GM21619 (cell line): ENCODE measurements around the gene MEGF6.

ENCODE experiments used
- ATAC-seq: cut with Tn5 transposase; IDR thresholded peaks from one replicate; pipeline ENCODE4 v1.9.1; 2021; ENCODE audit not compliant: unreplicated experiment

The MEGF6 gene

GRCh38 chr1:3475839-3476573 is 135.3 kb downstream of the MEGF6 start:
- ATAC-seq: no peak

GRCh38 chr1:3474421-3474820 is 136.9 kb downstream of the MEGF6 start:
- no peak for ATAC-seq

DNA sequence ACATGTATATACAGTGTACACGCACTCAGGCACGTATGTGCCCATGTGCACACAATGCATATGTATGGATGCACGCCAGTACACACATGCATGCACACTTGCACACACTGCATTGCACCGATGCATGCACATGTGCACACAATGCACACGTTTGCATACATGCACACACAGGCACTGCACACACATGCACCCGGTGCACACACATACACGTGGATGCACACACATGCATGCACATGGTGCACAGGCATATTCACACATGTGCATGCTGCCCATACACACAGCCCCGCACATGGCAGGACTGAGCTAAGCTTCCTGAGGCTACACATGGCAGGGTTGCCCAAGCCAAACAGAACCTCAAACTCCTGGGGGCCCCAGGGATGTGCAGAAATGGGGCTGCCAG is 137.3 kb downstream of the MEGF6 start:
- no peak for ATAC-seq

- ATAC-seq: no peak
These were observed 137.9 kb downstream of the MEGF6 start for GRCh38 chr1:3473381-3473844.

DNA sequence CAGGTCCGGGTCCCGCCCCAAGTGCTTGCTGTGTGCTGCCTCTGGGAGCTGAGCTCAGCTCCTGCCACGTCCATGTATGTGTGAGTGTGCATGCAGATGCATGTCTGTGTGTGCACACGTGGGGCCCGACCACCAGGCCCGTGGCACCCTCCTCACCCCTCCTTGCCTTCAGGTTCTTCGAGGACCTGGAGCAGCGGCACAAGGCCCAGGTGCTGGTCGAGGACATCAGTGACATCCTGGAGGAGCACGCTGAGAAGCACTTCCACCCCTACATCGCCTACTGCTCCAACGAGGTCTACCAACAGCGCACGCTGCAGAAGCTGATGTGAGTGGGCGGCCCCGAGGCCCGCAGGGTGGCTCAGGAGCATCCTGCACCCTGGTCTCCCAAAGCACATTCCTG is 138.4 kb downstream of the MEGF6 start:
- ATAC-seq: no peak

DNA sequence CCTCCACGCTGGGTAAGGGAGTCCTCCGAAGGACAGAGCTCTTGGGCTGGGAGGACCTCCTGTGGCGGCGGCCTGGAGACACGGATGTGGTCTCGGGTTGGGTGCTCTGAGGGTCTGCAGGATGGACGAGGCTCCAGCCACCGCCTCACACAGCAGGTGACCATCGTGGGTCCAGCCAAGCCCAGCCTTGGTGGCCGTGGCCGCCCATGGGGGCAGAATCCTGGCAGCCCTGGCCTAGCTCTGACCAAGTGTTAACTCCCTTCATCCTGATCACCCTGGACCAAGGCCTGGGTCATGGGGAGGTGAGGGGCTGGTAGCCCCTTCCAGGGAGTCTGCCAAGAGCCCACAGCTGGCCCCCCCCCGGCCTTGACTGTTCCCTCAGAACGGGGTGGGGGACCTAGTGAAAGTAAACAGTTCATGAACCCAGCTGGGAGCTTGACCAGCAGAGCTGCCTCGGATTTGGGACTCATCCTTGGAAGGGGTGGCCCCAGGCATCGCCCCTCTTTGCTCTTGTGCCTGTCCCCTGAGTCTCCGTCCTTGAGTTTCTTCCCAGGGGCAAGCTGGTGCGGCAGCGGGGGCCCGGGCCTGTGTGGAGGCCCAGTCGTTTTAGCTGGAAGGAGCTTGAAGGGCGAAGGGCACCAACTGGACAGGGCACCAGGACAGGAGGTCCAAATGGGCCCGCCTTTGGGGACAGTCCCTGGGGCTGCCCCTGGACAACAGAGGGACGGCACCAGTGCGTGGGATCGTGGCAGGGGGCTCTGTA is 139.0 kb downstream of the MEGF6 start:
- no peak for ATAC-seq

GRCh38 chr1:3471356-3472087 is 139.8 kb downstream of the MEGF6 start:
- ATAC-seq: no peak

GRCh38 chr1:3470650-3471355 is 140.5 kb downstream of the MEGF6 start:
- no peak for ATAC-seq

DNA sequence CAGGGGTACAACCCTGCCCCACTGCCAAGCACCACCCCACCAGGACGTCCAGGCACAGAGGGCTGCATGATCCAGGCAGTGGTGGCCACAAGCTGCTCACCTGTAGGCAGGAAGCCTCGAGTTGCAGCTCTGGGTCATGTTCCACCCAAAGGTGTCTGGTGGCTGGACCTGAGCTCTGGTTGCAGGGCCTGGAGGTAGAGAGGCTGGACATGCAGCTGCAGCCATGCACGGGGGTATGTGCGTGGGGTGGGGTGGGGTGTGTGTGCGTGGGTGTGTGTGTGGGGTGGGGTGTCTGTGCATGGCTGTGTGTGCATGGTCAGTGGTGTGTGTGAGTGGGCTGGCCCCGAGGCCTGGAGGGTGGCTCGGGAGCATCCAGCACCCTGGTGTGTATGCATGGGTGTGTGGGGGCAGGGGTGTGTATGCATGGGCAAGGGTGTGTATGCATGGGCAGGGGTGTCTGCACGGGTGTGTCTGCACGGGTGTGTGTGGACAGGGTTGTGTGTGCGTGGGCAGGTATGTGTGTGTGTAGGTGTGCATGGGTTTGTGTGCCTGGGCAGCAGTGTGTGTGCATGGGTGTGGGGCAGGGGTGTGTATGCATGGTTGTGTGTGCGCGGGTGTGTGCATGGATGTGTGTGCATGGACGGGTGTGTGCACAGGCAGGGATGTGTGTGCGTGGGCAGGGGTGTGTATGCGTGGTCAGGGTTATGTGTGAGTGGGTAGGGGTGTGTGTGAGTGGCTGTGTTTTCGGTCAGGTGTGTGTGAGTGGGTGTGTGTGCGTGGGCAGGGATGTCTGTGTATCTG is 141.3 kb downstream of the MEGF6 start:
- ATAC-seq: no peak

DNA sequence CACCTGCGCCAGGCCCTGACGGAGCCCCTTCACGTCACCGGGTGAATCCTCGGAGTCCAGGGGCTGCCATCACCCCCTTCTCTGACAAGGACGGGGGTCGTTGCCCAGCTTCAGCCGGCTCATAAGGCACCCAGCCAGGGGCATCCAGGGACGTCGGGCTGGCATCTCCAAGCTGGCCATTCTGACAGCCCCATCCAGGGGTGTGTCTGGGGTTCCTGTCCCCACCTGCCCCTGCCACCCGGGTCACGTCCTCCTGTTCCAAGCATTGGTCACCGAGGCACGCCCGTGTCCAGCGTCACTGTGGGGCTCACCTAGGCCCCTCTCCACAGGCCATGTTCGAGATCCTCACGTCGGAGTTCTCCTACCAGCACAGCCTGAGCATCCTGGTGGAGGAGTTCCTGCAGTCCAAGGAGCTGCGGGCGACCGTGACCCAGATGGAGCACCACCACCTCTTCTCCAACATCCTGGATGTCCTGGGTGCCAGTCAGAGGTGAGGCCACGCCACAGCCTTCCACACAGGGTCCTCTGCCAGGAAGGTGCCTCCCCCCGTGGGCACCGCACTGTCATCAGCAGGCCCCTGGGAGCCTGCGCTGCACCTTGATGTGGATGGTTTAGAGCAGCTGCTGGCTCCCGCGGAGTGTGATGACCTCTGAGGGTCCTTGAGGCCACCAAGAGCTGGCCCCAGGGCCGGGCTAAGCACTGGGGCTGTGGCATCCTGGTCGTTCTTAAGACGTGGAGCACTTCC is 142.0 kb downstream of the MEGF6 start:
- ATAC-seq: no peak

GRCh38 chr1:3468236-3469103 is 142.8 kb downstream of the MEGF6 start:
- ATAC-seq: no peak

GRCh38 chr1:3467096-3468036 is 143.9 kb downstream of the MEGF6 start:
- ATAC-seq: no peak

DNA sequence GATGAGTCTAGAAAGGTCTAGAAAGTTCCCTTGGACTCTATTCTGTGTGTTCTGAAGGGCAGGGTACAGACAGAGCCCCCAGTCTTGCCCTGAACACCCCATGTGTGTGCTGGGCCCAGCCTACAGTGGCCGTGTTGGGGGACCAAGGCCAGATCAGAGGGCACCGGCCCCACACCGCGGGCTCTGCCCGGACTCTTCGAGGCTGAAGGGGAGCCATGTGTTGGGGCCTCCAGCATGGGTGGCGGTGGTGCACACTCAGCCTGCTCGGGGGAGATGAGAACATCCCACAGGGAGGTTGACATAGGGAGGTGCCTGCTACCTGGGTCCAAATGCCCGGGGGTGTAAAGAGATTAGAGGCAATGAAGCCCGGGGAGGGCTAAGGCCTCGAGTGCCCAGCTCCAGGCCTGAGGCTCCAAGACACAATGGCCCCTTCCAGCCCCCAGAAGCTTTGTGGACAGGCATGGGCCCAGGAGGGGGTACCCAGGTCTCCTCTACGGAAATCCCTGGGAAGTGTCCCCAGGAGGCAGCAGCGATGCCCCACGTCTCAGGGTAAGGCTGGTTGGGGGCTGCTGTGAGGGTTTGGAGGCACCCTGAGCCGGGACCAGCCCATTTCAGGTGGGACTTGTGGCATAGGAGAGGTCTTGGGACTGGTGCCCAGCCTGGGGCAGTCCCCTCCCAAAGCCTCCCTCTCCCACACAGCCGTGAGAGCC is 144.8 kb downstream of the MEGF6 start:
- no peak for ATAC-seq

DNA sequence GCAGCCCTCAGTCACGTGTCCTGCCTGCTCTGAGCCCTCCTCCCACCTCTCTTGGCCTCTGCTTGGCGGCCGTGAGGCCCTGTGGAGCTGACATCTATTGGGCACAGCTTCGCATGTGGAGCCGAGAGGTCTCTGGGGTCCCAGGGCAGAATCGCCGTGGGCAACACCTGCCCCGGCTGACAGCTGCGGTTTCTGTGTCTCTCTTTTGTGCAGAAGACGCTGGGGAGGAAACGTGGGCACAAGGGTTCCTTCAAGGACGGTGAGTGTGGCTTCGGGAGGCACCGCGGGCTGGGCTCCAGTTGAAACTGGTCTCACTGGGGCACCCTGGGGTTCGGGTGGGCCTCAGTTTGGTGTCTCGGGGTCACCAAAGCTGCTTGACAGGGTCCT is 145.4 kb downstream of the MEGF6 start:
- ATAC-seq: no peak

DNA sequence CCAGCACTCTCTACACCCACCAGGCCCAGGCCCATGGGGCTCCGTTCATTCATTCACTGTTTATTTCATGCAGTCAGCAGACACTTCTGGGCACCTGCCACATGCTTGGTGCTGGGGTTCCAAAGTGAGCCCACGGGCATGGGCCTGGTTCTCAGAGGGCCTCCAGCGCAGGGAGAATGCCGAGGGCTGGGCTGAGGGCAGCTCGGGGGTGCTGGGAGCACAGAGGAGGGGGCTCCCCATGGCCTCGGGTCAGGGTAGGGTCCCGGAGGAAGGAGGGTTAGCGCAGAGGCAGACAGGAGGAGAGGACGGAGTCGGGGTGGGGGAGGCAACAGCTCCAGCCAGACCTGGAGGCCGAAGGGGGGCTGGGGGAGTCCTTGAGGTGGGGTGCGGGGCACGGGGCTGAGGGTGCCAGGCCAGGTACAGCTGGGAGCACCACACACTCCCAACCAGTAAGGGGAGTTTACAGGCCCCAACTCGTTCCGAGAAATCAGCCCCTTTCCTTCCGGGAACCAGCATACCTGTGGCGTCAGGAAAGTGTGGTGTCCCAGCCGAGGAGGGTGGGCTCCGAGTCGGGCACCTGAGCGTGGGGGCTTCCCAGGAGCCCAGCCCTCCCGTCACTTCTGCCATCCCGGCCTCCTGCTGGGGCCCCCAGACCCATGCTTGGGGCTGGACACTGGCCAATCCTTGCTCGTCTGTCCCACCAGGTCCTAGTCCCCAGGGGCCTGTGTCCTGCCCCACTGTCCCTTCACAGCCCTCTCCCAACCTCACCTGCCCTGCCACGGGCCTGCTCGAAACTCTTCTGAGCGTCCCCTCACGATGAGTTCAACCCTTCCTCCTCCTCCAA is 146.0 kb downstream of the MEGF6 start:
- ATAC-seq: no peak

GRCh38 chr1:3464649-3465025 is 146.7 kb downstream of the MEGF6 start:
- ATAC-seq: no peak
